ENCODE results near the gene KCNJ1. TPM values are rescaled to one million over a fixed set of nuclear protein-coding genes. Genes with fewer than 3 reads are reported as not detected.

Gene KCNJ1
- total RNA-seq, 2 experiments from 2014 or later, result 0.22 to 0.27 TPM

GRCh38 chr11:128872094-128872493 lies 5.0 kb upstream of the KCNJ1 start:
- no peak overlapping the region for H3K27ac ChIP-seq (ENCODE audit: low read depth in 1 of 2, low read length in 2 of 2)
- H3K27me3 ChIP-seq (ENCODE audit: control insufficient read depth in 1 of 2, insufficient read depth in 2 of 2, low read length in 2 of 2), result peaks cover 0 to 2% of the 10 kb centered on the region in 2 experiments
- ChIA-PET CTCF (no interaction called here), POLR2A (interaction anchor here (0.6 kb wide), 1 partner anchor 30 kb away, joined by 3 read pairs; no protein-coding TSS in a partner anchor)
- no peak overlapping the region for H3K4me3 ChIP-seq (ENCODE audit: low read length)
- Mint-ChIP-seq H3K4me1 (ENCODE audit: low read depth) (no peaks in the 10 kb centered on the region), H3K4me3 (no peak overlapping the region), H3K27me3 (no peaks in the 10 kb centered on the region), H3K9me3 (no peaks in the 10 kb centered on the region), H3K27ac (no peak overlapping the region), H3K36me3 (ENCODE audit: low read depth) (no peaks in the 10 kb centered on the region)
- intact Hi-C loops (cut with DNase I, micrococcal nuclease), result no loop called here
- H3K9me3 ChIP-seq (ENCODE audit: control insufficient read depth in 1 of 2, insufficient read depth in 1 of 2, low read length in 2 of 2), result no peaks in the 10 kb centered on the region
- H3K36me3 ChIP-seq (ENCODE audit: insufficient read depth, low read length), result no peaks in the 10 kb centered on the region
- no peak for DNase-seq
- H3K4me1 ChIP-seq (ENCODE audit: insufficient read depth, low read length), result no peaks in the 10 kb centered on the region
- TF ChIP-seq, protein P1, sequence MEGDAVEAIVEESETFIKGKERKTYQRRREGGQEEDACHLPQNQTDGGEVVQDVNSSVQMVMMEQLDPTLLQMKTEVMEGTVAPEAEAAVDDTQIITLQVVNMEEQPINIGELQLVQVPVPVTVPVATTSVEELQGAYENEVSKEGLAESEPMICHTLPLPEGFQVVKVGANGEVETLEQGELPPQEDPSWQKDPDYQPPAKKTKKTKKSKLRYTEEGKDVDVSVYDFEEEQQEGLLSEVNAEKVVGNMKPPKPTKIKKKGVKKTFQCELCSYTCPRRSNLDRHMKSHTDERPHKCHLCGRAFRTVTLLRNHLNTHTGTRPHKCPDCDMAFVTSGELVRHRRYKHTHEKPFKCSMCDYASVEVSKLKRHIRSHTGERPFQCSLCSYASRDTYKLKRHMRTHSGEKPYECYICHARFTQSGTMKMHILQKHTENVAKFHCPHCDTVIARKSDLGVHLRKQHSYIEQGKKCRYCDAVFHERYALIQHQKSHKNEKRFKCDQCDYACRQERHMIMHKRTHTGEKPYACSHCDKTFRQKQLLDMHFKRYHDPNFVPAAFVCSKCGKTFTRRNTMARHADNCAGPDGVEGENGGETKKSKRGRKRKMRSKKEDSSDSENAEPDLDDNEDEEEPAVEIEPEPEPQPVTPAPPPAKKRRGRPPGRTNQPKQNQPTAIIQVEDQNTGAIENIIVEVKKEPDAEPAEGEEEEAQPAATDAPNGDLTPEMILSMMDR (IDR thresholded peaks at IDR 0.05), result no peak
- ATAC-seq (ENCODE audit: poor library complexity), result no peak

DNA sequence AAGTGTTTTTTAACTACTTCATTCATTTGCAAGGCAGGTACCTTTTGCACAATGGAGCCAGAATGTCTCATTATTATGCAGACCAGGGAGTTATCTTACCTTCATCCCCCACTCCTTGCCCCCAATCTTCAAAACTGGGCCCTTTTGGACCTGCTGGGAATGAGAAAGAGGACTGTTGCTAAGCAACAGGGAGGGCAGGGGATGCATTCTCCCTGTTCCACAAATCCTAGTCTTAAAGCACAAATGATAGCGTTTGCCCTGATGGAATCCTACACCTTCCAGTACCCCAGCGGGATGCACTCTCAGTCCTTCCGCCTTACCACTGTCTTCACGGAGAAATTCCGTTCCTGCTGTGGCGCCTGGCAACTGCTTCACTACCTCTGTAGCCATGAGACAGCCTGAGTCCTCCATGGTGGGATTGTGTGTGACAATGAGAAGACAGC lies 4.1 kb upstream of the KCNJ1 start:
- ChIA-PET POLR2A (no interaction called here), CTCF (no interaction called here)
- no peaks in the 10 kb centered on the region for H3K36me3 Mint-ChIP-seq (ENCODE audit: low read depth)
- no peak overlapping the region for H3K4me3 ChIP-seq (ENCODE audit: low read length)
- H3K9me3 ChIP-seq (ENCODE audit: control insufficient read depth in 1 of 2, insufficient read depth in 1 of 2, low read length in 2 of 2), result no peaks in the 10 kb centered on the region
- no peak overlapping the region for H3K27ac Mint-ChIP-seq
- TF ChIP-seq, protein P1 (IDR thresholded peaks at IDR 0.05), result no peak
- H3K4me1 Mint-ChIP-seq (ENCODE audit: low read depth), result no peaks in the 10 kb centered on the region
- no peak for DNase-seq
- H3K27ac ChIP-seq (ENCODE audit: low read depth in 1 of 2, low read length in 2 of 2), result no peak overlapping the region
- no peak overlapping the region for H3K4me3 Mint-ChIP-seq
- no peaks in the 10 kb centered on the region for H3K27me3 Mint-ChIP-seq
- no peak for ATAC-seq (ENCODE audit: poor library complexity)
- no peaks in the 10 kb centered on the region for H3K4me1 ChIP-seq (ENCODE audit: insufficient read depth, low read length)
- H3K9me3 Mint-ChIP-seq, result no peaks in the 10 kb centered on the region
- no peaks in the 10 kb centered on the region for H3K36me3 ChIP-seq (ENCODE audit: insufficient read depth, low read length)
- peaks cover 0 to 2% of the 10 kb centered on the region in 2 experiments for H3K27me3 ChIP-seq (ENCODE audit: control insufficient read depth in 1 of 2, insufficient read depth in 2 of 2, low read length in 2 of 2)
- intact Hi-C loops (cut with DNase I, micrococcal nuclease), result no loop called here

DNA sequence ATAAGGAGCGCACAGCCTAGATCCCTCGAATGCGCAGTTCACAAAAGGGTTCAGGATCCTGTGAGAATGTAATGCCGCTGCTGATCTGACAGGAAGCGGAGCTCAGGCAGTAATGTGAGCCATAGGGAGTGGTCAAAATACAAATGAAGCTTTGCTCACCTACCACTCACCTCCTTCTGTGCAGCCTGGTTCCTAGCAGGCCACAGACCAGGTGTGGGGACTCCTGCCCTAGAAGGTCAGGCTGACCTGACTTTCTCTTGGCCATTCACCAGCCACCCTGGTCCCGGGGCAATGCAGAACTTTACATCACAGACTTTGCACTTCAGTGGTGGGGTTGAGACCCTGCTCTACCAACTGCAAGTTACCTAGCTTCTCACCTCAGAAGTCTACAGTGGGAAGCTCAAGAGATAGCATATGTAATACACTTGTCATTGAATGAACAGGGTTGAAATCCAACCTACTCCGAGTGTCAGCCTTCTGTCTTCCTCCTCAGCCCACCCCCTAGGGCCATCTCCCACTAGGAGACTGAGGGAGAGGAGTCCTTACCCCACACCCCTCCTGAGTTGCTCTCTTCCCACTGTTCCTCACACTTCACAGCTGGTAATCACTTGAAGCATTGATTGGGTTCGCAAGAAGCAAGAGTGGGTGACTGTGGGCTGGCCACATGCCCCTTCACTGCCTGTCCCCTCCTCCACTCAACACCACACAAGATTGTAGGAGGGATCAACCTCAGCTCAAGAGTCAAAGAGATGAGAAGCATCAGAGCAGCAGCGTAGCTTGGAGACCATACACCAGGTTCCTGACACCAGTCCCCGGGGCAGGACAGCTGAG lies 2.0 kb upstream of the KCNJ1 start:
- Histone ChIP-seq H3K27me3 (ENCODE audit: control insufficient read depth in 1 of 2, insufficient read depth in 2 of 2, low read length in 2 of 2) (peaks cover 0 to 2% of the 10 kb centered on the region in 2 experiments), H3K4me1 (ENCODE audit: insufficient read depth, low read length) (no peaks in the 10 kb centered on the region), H3K36me3 (ENCODE audit: insufficient read depth, low read length) (no peaks in the 10 kb centered on the region), H3K4me3 (ENCODE audit: low read length) (no peak overlapping the region), H3K9me3 (ENCODE audit: control insufficient read depth in 1 of 2, insufficient read depth in 1 of 2, low read length in 2 of 2) (no peaks in the 10 kb centered on the region), H3K27ac (ENCODE audit: low read depth in 1 of 2, low read length in 2 of 2) (no peak overlapping the region)
- POLR2A ChIA-PET, result interaction anchor here (0.6 to 1.6 kb wide), 4 partner anchors 175 to 829 kb away, joined by 3 to 5 read pairs (median 4); partner anchors contain the start of gene FLI1
- Mint-ChIP-seq H3K4me1 (ENCODE audit: low read depth) (no peaks in the 10 kb centered on the region), H3K27ac (no peak overlapping the region), H3K4me3 (no peak overlapping the region), H3K9me3 (no peaks in the 10 kb centered on the region), H3K27me3 (no peaks in the 10 kb centered on the region), H3K36me3 (ENCODE audit: low read depth) (no peaks in the 10 kb centered on the region)
- peak in 1 of 14 experiments; percentile 52 for DNase-seq
- ATAC-seq (ENCODE audit: poor library complexity), result peak; percentile 60
- TF ChIP-seq, protein P1 (IDR thresholded peaks at IDR 0.05), result no peak
- intact Hi-C loops (cut with DNase I, micrococcal nuclease), result no loop called here
- CTCF ChIA-PET, result interaction anchor here (0.8 to 0.9 kb wide), 2 partner anchors 16 to 711 kb away, joined by 3 read pairs; no protein-coding TSS in a partner anchor
